Hepatocyte (in vitro differentiated cells): Measurements from ENCODE around the gene ZNF714. TPM values are rescaled to one million over a fixed set of nuclear protein-coding genes. Genes with fewer than 3 reads are reported as not detected.

Source experiments
- DNase-seq: peaks from one replicate; pipeline ENCODE4 v3.0.0-alpha.2; 2016; ENCODE audit warnings: low spot score
- H2AFZ ChIP-seq: fragments of 200-600 bp; sonication (generic); 2 replicates; pipeline ENCODE4 v1.6.0; 2016; ENCODE audit warnings: antibody characterized with exemption, mild to moderate bottlenecking
- H3K27ac ChIP-seq: fragments of 200-600 bp; sonication (generic); 2 replicates; pipeline ENCODE4 v1.5.1; 2016; ENCODE audit warnings: mild to moderate bottlenecking
- H3K27me3 ChIP-seq: fragments of 200-600 bp; sonication (generic); 2 replicates; pipeline ENCODE4 v1.6.1; 2016
- H3K36me3 ChIP-seq: fragments of 200-600 bp; sonication (generic); replicated peaks from 2 replicates; pipeline ENCODE4 v1.5.1; 2016; ENCODE audit warnings: low read depth; ENCODE audit not compliant: insufficient read depth
- H3K4me1 ChIP-seq: fragments of 200-600 bp; sonication (generic); 2 replicates; pipeline ENCODE4 v1.5.1; 2016; ENCODE audit warnings: mild to moderate bottlenecking, moderate library complexity; ENCODE audit not compliant: insufficient read depth
- H3K4me2 ChIP-seq: fragments of 200-600 bp; sonication (generic); 2 replicates; pipeline ENCODE4 v1.6.0; 2016
- H3K4me3 ChIP-seq: fragments of 200-600 bp; sonication (generic); 2 replicates; pipeline ENCODE4 v1.5.1; 2016; ENCODE audit warnings: mild to moderate bottlenecking
- H3K79me2 ChIP-seq: fragments of 200-600 bp; sonication (generic); 2 replicates; pipeline ENCODE4 v1.6.0; 2017; ENCODE audit warnings: mild to moderate bottlenecking
- H3K9me2 ChIP-seq: fragments of 200-600 bp; sonication (generic); replicated peaks from 2 replicates; pipeline ENCODE4 v1.6.0; 2017; ENCODE audit warnings: mild to moderate bottlenecking; ENCODE audit not compliant: insufficient read depth
- H3K9me3 ChIP-seq: fragments of 200-600 bp; sonication (generic); 2 replicates; pipeline ENCODE4 v1.5.1; 2016; ENCODE audit warnings: low read depth, mild to moderate bottlenecking
- H4K20me1 ChIP-seq: fragments of 200-600 bp; sonication (generic); 2 replicates; pipeline ENCODE4 v1.6.0; 2016; ENCODE audit warnings: mild to moderate bottlenecking; ENCODE audit not compliant: insufficient read depth, poor library complexity, severe bottlenecking
- CTCF ChIP-seq: fragments of 200-600 bp; sonication (generic); IDR thresholded peaks from 2 replicates; pipeline ENCODE4 v1.5.1; 2016; ENCODE audit warnings: antibody characterized with exemption, mild to moderate bottlenecking; ENCODE audit not compliant: poor library complexity
- EZH2 ChIP-seq: fragments of 200-600 bp; sonication (generic); IDR thresholded peaks from 2 replicates; pipeline ENCODE4 v1.6.1; 2016; ENCODE audit warnings: antibody characterized with exemption, mild to moderate bottlenecking, borderline replicate concordance
- EZH2phosphoT487 ChIP-seq: fragments of 200-600 bp; sonication (generic); IDR thresholded peaks from one replicate; pipeline ENCODE4 v1.6.1; 2018; ENCODE audit warnings: antibody characterized with exemption, mild to moderate bottlenecking, low read depth, moderate library complexity; ENCODE audit not compliant: unreplicated experiment, severe bottlenecking
- WGBS: methylation state at CpG from one replicate; pipeline ENCODE4 v1.1.6; 2016; ENCODE audit warnings: low lambda C conversion rate; ENCODE audit errors: missing lambda C conversion rate; 5-methylcytosine and 5-hydroxymethylcytosine counted together
- polyA plus RNA-seq: library from polyadenylated mRNA; unstranded; fragments of >200 nt; fragmentation: Nextera tagmentation; extraction: Ambion mirVana; gene quantifications from 2 replicates; pipeline ENCODE4 v1.2.1, GENCODE V29; 2016
- total RNA-seq: library from RNA; depleted of rRNA; stranded (reverse); fragments of >200 nt; gene quantifications from 2 replicates; pipeline ENCODE4 v1.2.3, GENCODE V29; 2014

ZNF714 gene
- total and polyA plus RNA-seq, 2 experiments from 2014 or later: 11.5 to 14.2 TPM

DNA sequence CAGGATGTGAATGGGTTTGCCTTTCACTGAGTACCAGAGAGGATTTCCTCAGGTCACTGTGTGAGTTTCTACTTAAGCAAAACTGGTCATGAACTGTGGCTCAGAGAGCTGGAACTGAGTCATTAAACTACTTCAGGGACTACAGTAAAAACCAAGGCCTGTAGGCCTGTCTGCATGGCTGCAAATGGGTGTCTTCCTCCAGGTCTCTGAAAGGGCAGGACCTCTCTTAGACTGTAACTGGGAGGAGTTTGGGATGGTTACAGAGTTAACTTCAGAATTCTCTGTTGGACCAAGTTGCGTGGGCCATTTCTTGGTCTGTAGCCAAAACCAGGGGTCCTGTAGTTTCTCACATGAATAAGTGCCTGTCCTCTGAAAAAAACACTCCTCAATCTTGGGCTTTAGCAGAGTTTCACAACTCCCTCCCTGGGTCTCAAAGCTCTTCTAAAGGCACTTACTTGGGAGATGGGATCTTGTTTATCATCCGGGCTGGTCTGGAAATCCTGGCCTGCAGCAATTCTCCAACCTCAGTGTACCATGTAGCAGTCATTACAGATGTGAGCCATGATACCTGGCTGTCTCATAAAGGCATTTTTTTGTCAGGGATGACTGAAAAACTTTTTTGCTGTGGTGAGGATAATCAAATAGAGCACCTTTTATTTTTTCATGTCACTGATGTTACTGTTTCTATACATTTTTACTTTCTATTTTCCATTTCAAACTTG, 19.7 kb downstream of the ZNF714 start:
- 68% methylated on average over 2 of the region's 2 CpGs for WGBS
- no peak overlapping the region for H2AFZ ChIP-seq
- no peaks in the 10 kb centered on the region for H3K9me2 ChIP-seq
- H3K36me3 ChIP-seq: no peaks in the 10 kb centered on the region
- no peak overlapping the region for H3K4me2 ChIP-seq
- H3K27me3 ChIP-seq: no peaks in the 10 kb centered on the region
- peak; percentile 21 for DNase-seq
- no peak overlapping the region for H3K4me3 ChIP-seq
- no peak overlapping the region for H3K27ac ChIP-seq
- H3K9me3 ChIP-seq: no peaks in the 10 kb centered on the region
- H4K20me1 ChIP-seq: no peaks in the 10 kb centered on the region
- H3K79me2 ChIP-seq: peaks cover 4% of the 10 kb centered on the region
- TF ChIP-seq EZH2phosphoT487 (no peak), CTCF (no peak), EZH2 (no peak)
- no peaks in the 10 kb centered on the region for H3K4me1 ChIP-seq

GRCh38 chr19:21109116-21109515, 27.1 kb downstream of the ZNF714 start:
- no peaks in the 10 kb centered on the region for H3K36me3 ChIP-seq
- peaks cover 7% of the 10 kb centered on the region for H3K79me2 ChIP-seq
- DNase-seq: no peak
- no peaks in the 10 kb centered on the region for H3K9me2 ChIP-seq
- H3K4me3 ChIP-seq: no peak overlapping the region
- H2AFZ ChIP-seq: no peak overlapping the region
- H3K9me3 ChIP-seq: no peaks in the 10 kb centered on the region
- H3K27ac ChIP-seq: no peak overlapping the region
- H3K4me2 ChIP-seq: no peak overlapping the region
- no peaks in the 10 kb centered on the region for H4K20me1 ChIP-seq
- TF ChIP-seq EZH2: no peak
- no peak for TF ChIP-seq EZH2phosphoT487
- TF ChIP-seq CTCF: no peak
- H3K4me1 ChIP-seq: no peaks in the 10 kb centered on the region
- H3K27me3 ChIP-seq: no peaks in the 10 kb centered on the region

- Histone ChIP-seq H3K9me2 (no peaks in the 10 kb centered on the region), H3K27me3 (no peaks in the 10 kb centered on the region), H3K9me3 (no peaks in the 10 kb centered on the region), H3K79me2 (peaks cover 7% of the 10 kb centered on the region), H3K27ac (no peak overlapping the region), H3K36me3 (no peaks in the 10 kb centered on the region), H3K4me3 (no peak overlapping the region), H4K20me1 (no peaks in the 10 kb centered on the region), H3K4me1 (no peaks in the 10 kb centered on the region), H3K4me2 (no peak overlapping the region), H2AFZ (no peak overlapping the region)
- 81% methylated on average over 1 of the region's 1 CpG for WGBS
- TF ChIP-seq EZH2: no peak
- no peak for DNase-seq
Observed at GRCh38 chr19:21110183-21110582, 28.2 kb downstream of the ZNF714 start.

DNA sequence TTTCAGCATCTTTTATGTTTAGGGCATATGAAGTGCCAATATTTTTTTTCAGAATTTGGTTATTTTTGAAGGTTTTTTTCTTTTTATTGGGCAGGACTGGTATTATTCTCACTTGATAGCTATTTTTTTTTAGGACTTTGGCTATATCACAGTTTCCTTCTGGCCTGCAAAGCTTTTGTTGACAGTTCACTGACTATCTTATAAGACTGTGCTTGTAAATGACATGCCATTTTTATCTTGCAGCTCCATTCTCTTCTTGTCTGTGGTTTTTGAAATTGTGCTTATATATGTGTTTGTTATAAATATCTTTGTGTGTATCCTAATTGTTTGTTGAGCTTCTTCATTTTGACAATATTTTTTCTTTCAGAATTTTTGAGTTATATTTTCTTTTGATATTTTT, 33.4 kb downstream of the ZNF714 start:
- TF ChIP-seq CTCF (no peak), EZH2 (no peak), EZH2phosphoT487 (no peak)
- Histone ChIP-seq H3K9me2 (no peaks in the 10 kb centered on the region), H3K4me2 (no peak overlapping the region), H4K20me1 (no peaks in the 10 kb centered on the region), H3K9me3 (peaks cover 5% of the 10 kb centered on the region), H3K27ac (no peak overlapping the region), H3K79me2 (peaks cover 5% of the 10 kb centered on the region), H3K27me3 (no peaks in the 10 kb centered on the region), H3K4me1 (no peaks in the 10 kb centered on the region), H2AFZ (no peak overlapping the region), H3K4me3 (no peak overlapping the region), H3K36me3 (peaks cover 12% of the 10 kb centered on the region)
- DNase-seq: no peak
